IPS DF 6.9 (cell line): ENCODE measurements around the gene SPSB2.

Experiments
- DNase-seq: peaks from one replicate; pipeline ENCODE4 v3.0.0-alpha.2; 2013; ENCODE audit warnings: low read depth, low spot score
- H3K27ac ChIP-seq: one replicate; pipeline ENCODE4 v1.5.1; 2013; ENCODE audit warnings: low read length, control low read depth
- H3K27me3 ChIP-seq: 2 replicates; pipeline ENCODE4 v1.6.1; 2013; ENCODE audit warnings: mild to moderate bottlenecking, low read length; ENCODE audit not compliant: control insufficient read depth, insufficient read depth
- H3K36me3 ChIP-seq: 2 replicates; pipeline ENCODE4 v1.6.1; 2013; ENCODE audit warnings: low read length; ENCODE audit not compliant: control insufficient read depth, insufficient read depth
- H3K4me1 ChIP-seq: 2 replicates; pipeline ENCODE4 v1.6.1; 2013; ENCODE audit warnings: low read length; ENCODE audit not compliant: control insufficient read depth, insufficient read depth
- H3K4me3 ChIP-seq: 2 replicates; pipeline ENCODE4 v1.5.1; 2013; ENCODE audit warnings: mild to moderate bottlenecking, low read length
- H3K9me3 ChIP-seq: 2 replicates; pipeline ENCODE4 v1.6.1; 2013; ENCODE audit warnings: low read length, inconsistent platforms; ENCODE audit not compliant: control insufficient read depth, insufficient read depth
- WGBS: extraction: QIAGEN DNeasy Blood & Tissue Kit; methylation state at CpG from one replicate; pipeline ENCODE4 v1.1.7; 2013; ENCODE audit warnings: mixed read lengths, missing lambda C conversion rate; ENCODE audit not compliant: insufficient read length, insufficient coverage; 5-methylcytosine and 5-hydroxymethylcytosine counted together

The SPSB2 gene

DNA sequence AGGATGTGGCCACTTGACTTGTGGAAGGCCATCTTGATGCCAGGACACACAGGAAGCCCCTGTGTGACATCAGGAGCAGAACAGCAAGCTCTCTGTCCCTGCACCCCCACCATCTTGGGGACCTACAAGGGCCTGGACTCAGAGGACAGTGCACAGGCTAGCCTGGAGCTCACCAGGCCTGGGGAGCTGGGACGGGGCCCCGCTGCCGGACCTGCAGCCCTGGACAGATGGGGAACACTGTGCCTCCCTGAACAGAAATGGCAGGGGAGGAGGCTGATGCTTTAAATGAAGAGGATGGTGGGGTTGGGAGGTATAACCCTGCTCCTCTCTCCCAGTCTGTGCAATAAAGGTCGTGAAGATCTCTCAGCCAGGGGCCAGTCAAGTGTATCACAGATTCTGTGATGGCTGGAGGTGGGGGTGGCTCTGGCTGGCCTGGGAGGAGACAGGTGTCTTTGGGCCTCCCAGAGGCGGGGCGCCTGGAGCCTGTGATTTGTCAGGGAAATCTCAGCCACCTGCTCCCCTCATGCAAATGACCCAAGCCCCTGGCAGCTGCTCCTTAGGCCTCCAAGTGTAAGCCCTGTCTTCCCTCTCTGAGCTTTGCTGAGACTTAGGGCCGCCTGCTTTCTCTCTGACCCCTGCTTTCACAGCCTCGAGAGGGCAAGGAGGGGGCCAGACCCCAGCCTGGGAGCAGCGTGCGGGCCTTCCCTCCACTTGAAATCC is 33.5 kb downstream of the SPSB2 start:
- Histone ChIP-seq H3K36me3 (peaks cover 38% of the 10 kb centered on the region), H3K9me3 (no peaks in the 10 kb centered on the region), H3K4me3 (no peak overlapping the region), H3K27me3 (no peaks in the 10 kb centered on the region), H3K27ac (no peak overlapping the region), H3K4me1 (0 out of 2 replicates have a peak, but pooled peaks cover 1% of the 10 kb centered on the region)
- DNase-seq, result no peak
- no CpG with 5 or more reads among the region's 10 CpGs for WGBS

DNA sequence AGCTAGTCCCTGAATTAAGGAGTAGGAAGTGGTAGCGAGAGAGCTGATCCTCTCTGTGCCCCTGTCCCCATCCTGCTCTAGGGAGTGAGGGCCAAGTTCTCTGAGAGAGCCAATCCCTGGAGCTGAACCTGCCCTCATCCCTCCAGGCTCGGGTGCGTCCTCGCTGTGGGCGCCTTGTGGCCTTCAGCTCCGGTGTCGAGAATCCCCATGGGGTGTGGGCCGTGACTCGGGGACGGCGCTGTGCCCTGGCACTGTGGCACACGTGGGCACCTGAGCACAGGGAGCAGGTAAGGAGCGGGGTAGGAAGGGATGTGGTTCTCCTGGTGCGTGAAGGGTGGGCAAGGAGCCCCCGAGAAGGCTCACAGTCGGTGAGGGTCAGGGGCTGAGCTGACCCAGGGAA is 34.2 kb downstream of the SPSB2 start:
- Histone ChIP-seq H3K4me1 (0 out of 2 replicates have a peak, but pooled peaks cover 1% of the 10 kb centered on the region), H3K9me3 (no peaks in the 10 kb centered on the region), H3K36me3 (peaks cover 37% of the 10 kb centered on the region), H3K4me3 (no peak overlapping the region), H3K27ac (no peak overlapping the region), H3K27me3 (no peaks in the 10 kb centered on the region)
- no CpG with 5 or more reads among the region's 16 CpGs for WGBS
- DNase-seq, result no peak

DNA sequence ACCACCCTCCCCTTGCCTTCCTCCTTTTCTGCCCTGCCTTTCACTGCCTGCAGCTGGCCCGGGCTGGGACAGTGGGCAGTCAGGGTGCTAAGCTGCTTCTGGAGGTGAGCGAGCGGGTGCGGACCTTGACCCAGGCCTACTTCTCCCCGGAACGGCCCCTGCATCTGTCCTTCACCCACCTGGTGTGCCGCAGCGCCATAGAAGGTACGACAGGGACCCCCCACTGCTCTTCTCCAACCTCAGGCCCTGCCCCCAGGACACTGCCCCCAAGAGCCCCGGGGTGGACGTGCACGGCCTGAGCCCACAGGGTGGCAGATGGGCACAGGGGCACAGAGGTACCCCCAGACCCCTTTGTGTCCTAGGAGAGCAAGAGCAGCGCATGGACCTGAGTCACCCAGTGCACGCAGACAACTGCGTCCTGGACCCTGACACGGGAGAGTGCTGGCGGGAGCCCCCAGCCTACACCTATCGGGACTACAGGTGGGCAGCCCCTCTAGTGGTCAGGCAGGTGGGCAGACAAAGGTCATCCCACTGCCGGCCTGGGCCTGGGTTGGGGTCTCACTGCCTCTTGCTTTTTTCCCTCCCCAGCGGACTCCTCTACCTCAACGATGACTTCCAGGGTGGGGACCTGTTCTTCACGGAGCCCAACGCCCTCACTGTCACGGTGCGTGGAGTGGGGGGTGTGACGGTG is 35.6 kb downstream of the SPSB2 start:
- Histone ChIP-seq H3K9me3 (no peaks in the 10 kb centered on the region), H3K36me3 (peaks cover 35% of the 10 kb centered on the region)
- no CpG with 5 or more reads among the region's 26 CpGs for WGBS

DNA sequence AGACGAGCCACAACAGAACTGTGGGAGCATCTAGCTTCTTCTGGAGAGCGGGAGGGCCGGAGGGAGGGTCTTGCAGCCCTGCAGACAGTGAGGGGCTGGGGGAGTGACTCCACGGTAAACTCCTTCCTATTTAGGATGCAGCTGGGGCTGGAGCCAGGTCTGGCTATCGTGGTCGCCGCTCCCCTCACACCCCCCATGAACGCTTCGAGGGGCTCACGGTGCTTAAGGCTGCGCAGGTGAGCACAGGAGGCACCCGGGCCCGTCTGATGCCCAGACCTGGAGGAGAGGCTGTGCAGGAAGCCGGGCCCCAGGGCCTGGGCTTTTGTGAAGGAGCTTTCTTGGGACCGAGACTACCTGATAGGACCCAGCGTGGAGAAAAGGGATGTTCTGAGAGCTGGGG is 36.3 kb downstream of the SPSB2 start:
- WGBS, result no CpG with 5 or more reads among the region's 16 CpGs
- no peak for DNase-seq
- Histone ChIP-seq H3K4me1 (no peaks in the 10 kb centered on the region), H3K4me3 (no peak overlapping the region), H3K36me3 (peaks cover 37% of the 10 kb centered on the region), H3K27ac (no peak overlapping the region), H3K9me3 (no peaks in the 10 kb centered on the region), H3K27me3 (no peaks in the 10 kb centered on the region)

More for the DNA sequence above, 35.6 kb downstream of the SPSB2 start:
- Histone ChIP-seq H3K27ac (no peak overlapping the region), H3K4me3 (no peak overlapping the region), H3K27me3 (no peaks in the 10 kb centered on the region), H3K4me1 (no peaks in the 10 kb centered on the region)
- DNase-seq, result no peak

DNA sequence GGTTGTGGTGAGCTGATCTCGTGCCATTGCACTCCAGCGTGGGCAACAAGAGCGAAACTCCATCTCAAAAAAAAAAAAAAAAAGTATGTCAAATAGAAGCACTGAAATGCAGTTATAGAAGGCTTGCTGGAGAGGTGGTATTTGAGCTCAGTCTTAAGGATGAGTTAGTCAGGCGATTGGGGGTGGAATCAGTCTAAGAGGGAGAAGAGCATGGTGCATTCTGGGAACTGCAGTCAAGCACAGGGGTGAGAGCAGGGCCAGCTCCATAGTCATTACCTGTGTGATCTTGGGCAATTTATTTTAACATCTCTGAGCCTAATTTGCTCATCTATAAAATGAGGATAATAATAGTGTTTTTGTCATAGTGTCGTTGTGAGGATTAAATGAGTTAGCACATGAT is 38.2 kb downstream of the SPSB2 start:
- Histone ChIP-seq H3K4me3 (no peak overlapping the region), H3K27me3 (no peaks in the 10 kb centered on the region), H3K27ac (no peak overlapping the region), H3K4me1 (no peaks in the 10 kb centered on the region), H3K36me3 (peaks cover 49% of the 10 kb centered on the region), H3K9me3 (no peaks in the 10 kb centered on the region)
- WGBS, result no CpG with 5 or more reads among the region's 5 CpGs
- no peak for DNase-seq

DNA sequence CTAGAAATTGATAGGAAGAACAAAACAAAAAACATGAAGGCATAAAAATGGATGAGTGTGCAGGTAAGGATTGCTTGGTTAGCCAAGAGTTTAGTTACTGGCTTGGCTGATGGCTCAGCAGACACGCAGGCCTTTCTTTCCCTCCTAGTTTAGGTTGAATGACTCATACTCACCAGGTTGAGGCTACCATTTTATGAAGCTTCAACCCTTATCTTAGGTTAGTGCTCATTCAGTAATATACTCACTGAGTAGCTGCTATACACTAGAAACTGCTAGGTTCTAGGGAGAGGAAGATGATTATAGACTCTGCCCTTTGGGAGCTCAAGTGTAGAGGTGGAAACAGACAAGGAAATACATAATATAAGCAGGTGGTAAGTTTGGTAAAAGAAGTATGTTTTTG is 38.8 kb downstream of the SPSB2 start:
- no peak for DNase-seq
- no peak overlapping the region for H3K27ac ChIP-seq
- no peaks in the 10 kb centered on the region for H3K27me3 ChIP-seq
- H3K9me3 ChIP-seq, result no peaks in the 10 kb centered on the region
- peaks cover 44% of the 10 kb centered on the region for H3K36me3 ChIP-seq
- WGBS, result no CpG with 5 or more reads among the region's 1 CpG
- H3K4me1 ChIP-seq, result no peaks in the 10 kb centered on the region
- H3K4me3 ChIP-seq, result no peak overlapping the region

DNA sequence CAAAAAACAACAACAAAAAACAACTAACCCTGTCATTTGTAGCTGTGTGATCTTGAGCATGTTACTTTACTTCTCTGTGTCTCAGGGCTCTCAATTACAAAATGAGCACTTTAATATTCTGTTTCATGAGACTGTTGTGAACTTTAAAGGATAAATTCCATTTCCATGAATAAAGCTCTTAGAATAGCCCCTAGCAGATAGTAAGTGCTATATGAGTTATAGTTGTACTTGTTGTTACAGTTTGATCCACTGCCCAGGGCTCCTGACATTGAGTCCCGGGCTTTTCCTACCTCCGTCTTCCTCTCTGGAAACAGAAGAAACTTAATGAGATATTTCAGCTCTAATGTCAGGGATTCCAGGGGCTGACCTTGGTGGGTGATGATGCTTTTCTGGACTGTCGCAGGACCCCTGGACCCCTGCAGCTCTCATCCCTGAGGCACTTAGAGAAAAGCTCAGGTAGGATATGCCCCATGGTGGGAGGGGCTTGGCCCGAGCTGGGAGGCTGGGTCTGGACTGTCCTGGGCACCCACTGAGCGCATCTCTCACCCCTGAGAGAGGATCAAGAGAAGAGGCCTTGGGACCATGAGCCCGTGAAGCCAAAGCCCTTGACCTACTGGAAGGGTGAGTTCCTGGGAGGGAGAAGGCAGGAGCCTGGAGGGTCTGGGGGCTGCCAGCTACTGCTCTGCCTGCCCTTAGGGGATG is 39.8 kb downstream of the SPSB2 start:
- WGBS, result no CpG with 5 or more reads among the region's 6 CpGs
- Histone ChIP-seq H3K27me3 (no peaks in the 10 kb centered on the region), H3K9me3 (no peaks in the 10 kb centered on the region), H3K36me3 (peaks cover 39% of the 10 kb centered on the region), H3K27ac (no peak overlapping the region), H3K4me1 (no peaks in the 10 kb centered on the region), H3K4me3 (no peak overlapping the region)
- no peak for DNase-seq

DNA sequence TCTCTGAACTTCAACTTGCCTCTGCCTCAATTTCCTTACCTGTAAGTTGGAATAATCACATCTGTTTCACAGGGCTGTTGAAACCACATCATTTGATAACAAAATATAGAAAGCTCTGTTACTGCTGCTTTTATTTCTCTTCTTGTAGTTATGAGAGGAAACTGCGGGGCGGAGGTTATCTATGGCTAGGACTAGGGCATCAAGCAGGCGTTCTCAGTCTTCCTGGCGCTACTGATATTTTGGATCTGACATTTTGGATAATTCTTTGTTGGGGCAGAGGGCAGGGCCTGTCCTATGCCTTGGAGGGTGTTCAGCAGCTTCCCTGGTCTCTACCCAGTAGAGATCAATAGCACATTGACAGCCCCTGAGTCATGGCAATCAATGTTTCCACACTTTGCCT is 41.0 kb downstream of the SPSB2 start:
- no peaks in the 10 kb centered on the region for H3K27me3 ChIP-seq

DNA sequence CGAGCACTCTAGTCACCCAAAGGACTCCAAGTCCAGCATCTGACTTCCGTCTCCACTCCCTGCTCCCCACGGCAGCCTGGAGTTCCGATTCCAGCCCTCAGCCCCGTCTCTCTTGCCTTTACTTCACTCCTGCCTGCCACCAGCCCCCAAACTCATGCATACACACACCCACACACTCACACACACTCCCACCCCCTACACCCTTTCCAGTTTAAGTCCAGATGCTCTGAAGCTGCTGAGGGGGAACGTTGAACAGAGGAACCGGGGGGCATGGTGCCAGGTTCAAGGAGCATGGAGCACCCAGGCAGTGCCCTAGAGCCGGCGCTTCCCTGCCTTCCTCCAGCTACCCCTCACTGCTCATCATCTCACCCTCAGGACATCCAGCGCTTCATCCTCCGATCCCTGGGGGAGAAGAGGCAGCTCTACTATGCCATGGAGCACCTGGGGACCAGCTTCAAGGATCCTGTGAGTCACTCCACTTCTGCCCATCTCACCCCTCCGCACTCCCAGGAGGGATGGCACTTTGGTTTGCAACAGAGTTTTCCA is 41.6 kb downstream of the SPSB2 start:
- DNase-seq, result no peak
- Histone ChIP-seq H3K27ac (no peak overlapping the region), H3K36me3 (peaks cover 22% of the 10 kb centered on the region), H3K27me3 (no peaks in the 10 kb centered on the region), H3K4me3 (no peak overlapping the region), H3K4me1 (peaks cover 3% of the 10 kb centered on the region; the same call in 1 of the 2 replicates), H3K9me3 (no peaks in the 10 kb centered on the region)
- WGBS, result no CpG with 5 or more reads among the region's 12 CpGs

More for the DNA sequence above, 41.0 kb downstream of the SPSB2 start:
- Histone ChIP-seq H3K27ac (no peak overlapping the region), H3K4me3 (no peak overlapping the region), H3K4me1 (peaks cover 2% of the 10 kb centered on the region; the same call in 1 of the 2 replicates), H3K36me3 (peaks cover 27% of the 10 kb centered on the region), H3K9me3 (no peaks in the 10 kb centered on the region)
- no CpG with 5 or more reads among the region's 4 CpGs for WGBS
- no peak for DNase-seq

DNA sequence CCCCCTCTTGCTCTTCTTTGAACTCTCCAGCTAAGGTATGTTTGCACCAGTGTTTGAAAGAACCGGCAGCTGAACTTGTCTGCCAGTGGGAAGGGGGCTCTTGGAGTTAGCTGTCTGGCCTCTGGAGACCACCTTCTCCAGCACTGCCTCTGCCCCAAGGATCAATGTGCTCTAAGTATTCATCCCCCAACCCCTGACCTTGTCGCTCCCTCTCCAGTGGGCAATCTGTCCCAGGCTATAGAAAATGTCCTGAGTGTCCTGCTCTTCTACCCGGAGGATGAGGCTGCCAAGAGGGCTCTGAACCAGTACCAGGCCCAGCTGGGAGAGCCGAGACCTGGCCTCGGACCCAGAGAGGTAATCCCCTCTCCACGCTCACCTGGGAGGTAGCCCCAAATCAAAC is 42.1 kb downstream of the SPSB2 start:
- no peaks in the 10 kb centered on the region for H3K27me3 ChIP-seq
- no peak overlapping the region for H3K27ac ChIP-seq
- peaks cover 3% of the 10 kb centered on the region; the same call in 1 of the 2 replicates for H3K4me1 ChIP-seq
- DNase-seq, result no peak
- peaks cover 22% of the 10 kb centered on the region for H3K36me3 ChIP-seq
- no peaks in the 10 kb centered on the region for H3K9me3 ChIP-seq
- H3K4me3 ChIP-seq, result no peak overlapping the region
- WGBS, result no CpG with 5 or more reads among the region's 6 CpGs
